Small intestine (tissue), 7 donors: Measurements from ENCODE around the gene BZW2. TPM values are rescaled to one million over a fixed set of nuclear protein-coding genes. Genes with fewer than 3 reads are reported as not detected.

Source experiments
- DNase-seq, 2 donors: peaks; one replicate each; pipeline versions ENCODE4 v3.0.0 to v3.0.0-alpha.2; 2013
- FAIRE-seq: peaks from 2 replicates; lab custom pipeline; 2012; peaks lifted over from hg19 to GRCh38; lab: Jason Lieb, UNC
- H3K27ac ChIP-seq, 3 donors: one replicate each; pipeline ENCODE4 v1.5.1; 2013; ENCODE audit warnings: low read length in 2 of 3, mild to moderate bottlenecking in 2 of 3, control low read depth in 1 of 3, inconsistent platforms in 1 of 3, low read depth in 1 of 3, moderate library complexity in 1 of 3
- H3K27me3 ChIP-seq, 3 donors: one replicate each; pipeline ENCODE4 v1.6.1; 2013; ENCODE audit warnings: low read length in 3 of 3, inconsistent platforms in 1 of 3; ENCODE audit not compliant: control insufficient read depth in 3 of 3, insufficient read depth in 3 of 3
- H3K36me3 ChIP-seq, 3 donors: one replicate each; pipeline ENCODE4 v1.6.1; 2013; ENCODE audit warnings: low read length in 3 of 3, inconsistent platforms in 1 of 3, low read depth in 1 of 3, mild to moderate bottlenecking in 1 of 3, moderate library complexity in 1 of 3; ENCODE audit not compliant: control insufficient read depth in 3 of 3, insufficient read depth in 2 of 3
- H3K4me1 ChIP-seq, 3 donors: one replicate each; pipeline ENCODE4 v1.6.1; 2013; ENCODE audit warnings: low read length in 2 of 3, inconsistent platforms in 1 of 3, low read depth in 1 of 3, mild to moderate bottlenecking in 1 of 3, moderate library complexity in 1 of 3; ENCODE audit not compliant: control insufficient read depth in 3 of 3, insufficient read depth in 2 of 3
- H3K4me3 ChIP-seq, 3 donors: one replicate each; pipeline ENCODE4 v1.5.1; 2013; ENCODE audit warnings: low read length in 3 of 3, control low read depth in 1 of 3, inconsistent platforms in 1 of 3, low read depth in 1 of 3, mild to moderate bottlenecking in 1 of 3, moderate library complexity in 1 of 3
- H3K9me3 ChIP-seq, 2 donors: one replicate each; pipeline ENCODE4 v1.6.1; 2013; ENCODE audit warnings: low read depth in 1 of 2, low read length in 1 of 2; ENCODE audit not compliant: control insufficient read depth in 2 of 2, insufficient read depth in 1 of 2
- WGBS, 3 donors: extraction: QIAGEN DNeasy Blood & Tissue Kit; methylation state at CpG; one replicate each; pipeline ENCODE4 v1.1.7; 2013; 5-methylcytosine and 5-hydroxymethylcytosine counted together
- polyA plus RNA-seq, 4 donors: library from polyadenylated mRNA; stranded (reverse) in 3 of 4; unstranded in 1 of 4; fragments of 200-250 nt in 3 of 4; fragments of 120-200 nt in 1 of 4; gene quantifications; one replicate each; pipeline versions ENCODE4 v1.2.1 to v1.2.3, GENCODE V29; 2013
- donor health status: healthy with polysubstance abuse.
- donor health status: control.
- donor health status: control.
- donor health status: Bipolar disorder and iron deficiency.
- donor health status: healthy.

BZW2 gene
- polyA plus RNA-seq, 4 donors = 21.9 to 68.1 (median 45.6) TPM

DNA sequence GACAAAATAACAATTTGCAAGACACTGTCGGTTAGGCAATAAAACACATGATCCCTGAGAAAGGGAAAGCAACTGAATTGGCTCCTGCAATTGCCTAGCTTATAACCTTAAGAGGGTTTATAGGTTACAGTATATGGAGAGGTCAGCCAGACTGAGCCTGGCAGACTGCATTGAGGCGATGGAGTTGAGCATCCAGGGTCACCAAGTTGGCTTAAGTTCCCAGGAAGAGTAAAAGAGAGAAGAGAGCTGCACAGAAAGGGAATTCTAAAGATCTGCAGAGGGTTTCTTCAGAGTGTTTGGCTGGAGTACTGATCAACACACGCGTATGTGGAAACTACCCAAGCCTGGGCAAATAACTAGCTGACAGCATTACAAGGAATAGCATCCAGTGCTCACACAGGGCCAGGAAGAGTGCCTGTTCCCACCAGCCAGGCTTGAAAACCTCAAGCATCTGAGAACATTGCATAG is 11.7 kb upstream of the BZW2 start:
- Histone ChIP-seq H3K27me3 (no peaks in the 10 kb centered on the region), H3K4me1 (peaks cover 3 to 11% (median 6%) of the 10 kb centered on the region in 3 donors), H3K9me3 (no peaks in the 10 kb centered on the region), H3K27ac (peak overlapping the region in 1 of 3 donors; percentile 61), H3K36me3 (peaks cover 2 to 5% (median 4%) of the 10 kb centered on the region in 3 donors), H3K4me3 (no peak overlapping the region)
- no peak for FAIRE-seq
- peak; percentile 34 to 54 for DNase-seq
- 37 to 46% (median 40%) methylated on average over 4 of the region's 4 CpGs for WGBS, 3 donors

DNA sequence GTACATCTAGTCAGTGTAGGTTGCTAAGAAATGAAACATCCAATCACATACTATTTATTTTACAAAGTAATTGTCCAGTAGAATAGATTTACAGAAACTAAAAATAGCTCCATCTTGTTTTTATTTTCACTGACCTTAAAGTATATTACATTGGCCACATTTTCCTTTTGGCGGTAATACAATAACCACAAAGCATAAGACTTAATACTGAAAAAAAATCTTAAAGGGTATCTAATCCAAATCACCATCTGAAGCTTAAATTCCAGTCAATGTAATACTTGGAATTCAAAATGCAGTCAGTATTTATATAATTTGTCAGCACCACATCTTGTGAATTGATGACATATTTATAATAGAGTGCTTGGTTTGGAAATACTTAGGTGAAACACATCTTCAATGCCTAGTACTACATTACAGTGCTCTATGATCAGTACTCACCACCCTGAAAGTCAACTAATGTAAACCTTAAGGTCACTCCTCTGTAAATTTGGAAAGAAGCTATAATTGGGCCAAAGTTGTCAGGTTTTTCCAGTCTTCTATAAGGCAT is 9.4 kb upstream of the BZW2 start:
- Histone ChIP-seq H3K27me3 (no peaks in the 10 kb centered on the region), H3K4me3 (no peak overlapping the region), H3K36me3 (peaks cover 2 to 9% (median 4%) of the 10 kb centered on the region in 3 donors), H3K9me3 (no peaks in the 10 kb centered on the region), H3K27ac (no peak overlapping the region), H3K4me1 (peaks cover 3 to 11% (median 6%) of the 10 kb centered on the region in 3 donors)
- DNase-seq (no peak), FAIRE-seq (no peak)
- whole genome bisulfite sequencing, 3 donors = 66 to 93% (median 92%) methylated on average over 1 of the region's 1 CpG

DNA sequence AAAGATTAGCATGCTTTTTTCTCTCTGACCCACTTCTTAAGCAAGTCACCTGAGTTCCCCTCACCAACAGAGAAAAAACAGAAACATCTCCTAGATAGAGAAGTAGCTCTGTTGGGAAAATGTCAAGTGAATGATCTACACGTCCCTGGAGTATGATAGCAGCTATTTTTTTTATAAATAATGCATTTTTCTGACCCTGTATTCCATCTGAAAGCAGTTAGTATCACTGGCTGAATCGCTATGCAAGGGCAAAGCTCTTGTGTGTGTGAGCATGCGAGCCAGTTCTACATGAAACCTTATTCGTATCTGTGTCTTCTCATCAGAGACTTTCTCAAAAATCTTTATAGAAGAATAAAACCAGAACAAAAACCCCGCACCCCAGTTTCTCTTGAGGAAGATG is 8.6 kb upstream of the BZW2 start:
- Histone ChIP-seq H3K4me3 (no peak overlapping the region), H3K9me3 (no peaks in the 10 kb centered on the region), H3K27me3 (no peaks in the 10 kb centered on the region), H3K27ac (no peak overlapping the region), H3K36me3 (peaks cover 2 to 9% (median 4%) of the 10 kb centered on the region in 3 donors), H3K4me1 (peaks cover 3 to 11% (median 6%) of the 10 kb centered on the region in 3 donors)
- no peak for FAIRE-seq
- DNase-seq = no peak
- WGBS, 3 donors = 73 to 89% (median 87%) methylated on average over 5 of the region's 5 CpGs

DNA sequence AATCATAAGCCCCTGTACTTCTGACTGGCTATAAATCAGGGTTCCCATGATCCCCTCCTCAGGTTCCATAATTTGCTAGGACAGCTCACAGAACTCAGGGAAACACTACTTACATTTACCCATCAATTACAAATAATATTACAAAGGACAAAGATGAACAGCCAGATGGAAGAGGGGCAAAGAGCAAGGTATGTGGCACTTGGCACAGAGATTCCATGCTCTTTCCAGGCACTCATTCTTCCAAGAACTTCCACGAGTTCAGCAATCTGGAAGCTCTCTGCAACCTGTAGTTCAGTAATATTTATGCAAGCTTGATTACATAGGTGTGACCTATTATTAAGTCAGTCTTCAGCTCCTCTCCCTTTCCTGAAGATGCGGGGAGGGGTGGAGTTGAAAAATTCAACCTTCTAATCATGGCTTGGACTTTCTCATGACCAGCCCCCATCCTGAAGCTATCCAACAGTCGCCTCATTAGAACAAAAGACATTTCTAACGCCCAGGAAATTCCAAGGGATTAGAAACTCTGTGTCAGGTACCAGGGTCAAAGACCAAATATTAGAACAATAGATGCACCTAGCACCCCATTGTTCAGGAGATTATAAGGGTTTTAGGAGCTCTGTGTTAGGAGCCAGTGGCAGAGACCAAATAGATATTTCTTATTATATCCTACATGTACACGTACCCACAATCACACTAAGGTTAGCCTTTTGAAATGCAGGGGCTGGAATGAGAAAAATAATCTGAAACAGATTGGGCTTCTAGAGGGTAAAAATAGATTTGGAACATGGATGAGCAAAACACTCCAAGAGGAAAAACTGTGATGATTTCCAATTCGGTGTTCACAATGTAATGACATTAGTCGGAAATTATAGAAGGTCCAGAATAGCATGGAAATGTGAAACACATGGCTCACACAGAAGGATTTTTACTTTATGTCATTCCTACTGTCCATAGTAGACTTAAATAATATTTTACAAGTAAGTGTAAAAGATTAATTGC is 7.4 kb upstream of the BZW2 start:
- Histone ChIP-seq H3K9me3 (no peaks in the 10 kb centered on the region), H3K4me1 (peaks cover 4 to 11% (median 10%) of the 10 kb centered on the region in 3 donors), H3K27me3 (no peaks in the 10 kb centered on the region), H3K4me3 (no peak overlapping the region), H3K36me3 (peaks cover 0 to 9% (median 4%) of the 10 kb centered on the region in 3 donors), H3K27ac (peak overlapping the region in 1 of 3 donors; percentile 5)
- DNase-seq (peak in 1 of 2 donors; percentile 59), FAIRE-seq (no peak)
- WGBS, 3 donors = 46 to 66% (median 61%) methylated on average over 7 of the region's 7 CpGs

DNA sequence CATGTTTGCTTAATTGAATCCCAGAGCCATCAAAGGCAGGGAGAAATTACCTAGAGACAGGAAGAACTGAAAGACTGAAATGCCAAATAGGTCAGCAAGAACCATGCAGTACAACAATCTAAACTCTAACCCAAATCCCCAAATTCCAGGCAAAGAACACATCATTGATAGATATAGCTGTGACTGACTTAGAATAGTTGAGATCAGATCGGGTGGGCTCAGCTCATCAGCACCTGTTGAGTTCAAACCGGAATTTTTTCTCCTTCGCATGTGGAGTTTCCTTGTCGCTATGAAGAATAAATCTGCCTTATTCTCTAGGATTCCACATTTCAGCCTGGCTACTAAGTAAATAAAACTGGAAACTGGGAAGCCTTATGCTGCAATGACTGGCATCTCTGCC is 1.8 kb upstream of the BZW2 start:
- no peak for DNase-seq
- H3K36me3 ChIP-seq = peaks cover 0 to 6% (median 0%) of the 10 kb centered on the region in 3 donors
- no peaks in the 10 kb centered on the region for H3K27me3 ChIP-seq
- 28 to 44% (median 39%) methylated on average over 4 of the region's 4 CpGs for WGBS, 3 donors
- H3K4me1 ChIP-seq = peaks cover 3 to 19% (median 13%) of the 10 kb centered on the region in 3 donors
- H3K27ac ChIP-seq = peak overlapping the region in 2 of 3 donors; percentile 74 to 92
- no peaks in the 10 kb centered on the region for H3K9me3 ChIP-seq
- no peak for FAIRE-seq
- H3K4me3 ChIP-seq = peak overlapping the region; percentile 65 to 89 (median 87)

DNA sequence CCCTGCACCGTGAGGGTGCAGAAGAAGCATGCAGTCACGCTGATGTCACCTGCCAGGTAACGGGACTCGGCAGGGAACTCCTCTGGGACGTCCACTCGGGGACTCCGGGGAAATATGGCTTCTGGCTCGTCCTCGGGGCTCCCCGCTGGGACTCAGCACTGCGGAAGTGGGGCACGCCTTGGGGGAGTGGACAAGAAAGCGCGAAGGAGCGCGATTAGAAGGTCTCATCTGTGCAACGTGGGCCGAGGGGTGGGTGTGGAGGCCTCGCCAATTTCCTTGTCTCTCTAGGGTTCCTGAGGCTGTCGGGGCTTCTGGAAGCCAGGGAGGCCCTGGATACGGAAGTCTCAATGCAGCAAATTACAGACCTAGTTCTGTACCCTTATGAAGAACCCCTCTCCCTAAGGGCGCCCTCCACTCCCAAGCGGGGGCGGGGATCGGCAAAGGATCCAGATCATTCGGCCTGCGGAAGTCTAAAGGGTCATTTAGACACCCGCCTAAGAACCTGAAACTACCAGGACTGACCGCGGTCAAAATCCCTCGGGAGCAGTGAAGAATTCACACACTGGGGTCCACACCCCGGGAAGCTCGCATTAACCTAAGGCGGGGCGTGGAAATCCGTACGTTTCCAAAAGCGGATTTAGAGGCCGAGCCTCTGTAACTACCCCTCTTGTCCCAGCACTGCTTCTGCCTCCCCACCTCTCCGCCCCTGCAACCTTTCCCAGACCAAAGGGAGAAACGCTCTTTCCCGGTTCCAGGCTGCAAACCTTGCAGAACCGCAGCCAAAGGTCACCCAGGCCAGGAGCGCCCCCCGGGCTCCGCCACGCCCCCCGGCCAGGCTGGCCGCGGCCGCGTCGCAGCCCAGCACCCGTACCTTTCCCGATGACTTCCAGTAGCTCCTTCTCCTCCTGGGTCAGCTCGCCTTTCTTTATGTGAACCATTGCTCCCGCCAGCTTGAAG is 1.1 kb upstream of the BZW2 start:
- no peaks in the 10 kb centered on the region for H3K27me3 ChIP-seq
- peak; percentile 61 to 80 for DNase-seq
- H3K4me3 ChIP-seq = peak overlapping the region; percentile 65 to 89 (median 87)
- H3K4me1 ChIP-seq = peaks cover 5 to 19% (median 13%) of the 10 kb centered on the region in 3 donors
- peak overlapping the region; percentile 74 to 94 (median 92) for H3K27ac ChIP-seq
- 0 to 1% (median 0%) methylated on average over 56 to 57 of the region's 57 CpGs for WGBS, 3 donors
- FAIRE-seq = no peak
- H3K36me3 ChIP-seq = peaks cover 0 to 6% (median 0%) of the 10 kb centered on the region in 3 donors
- no peaks in the 10 kb centered on the region for H3K9me3 ChIP-seq

DNA sequence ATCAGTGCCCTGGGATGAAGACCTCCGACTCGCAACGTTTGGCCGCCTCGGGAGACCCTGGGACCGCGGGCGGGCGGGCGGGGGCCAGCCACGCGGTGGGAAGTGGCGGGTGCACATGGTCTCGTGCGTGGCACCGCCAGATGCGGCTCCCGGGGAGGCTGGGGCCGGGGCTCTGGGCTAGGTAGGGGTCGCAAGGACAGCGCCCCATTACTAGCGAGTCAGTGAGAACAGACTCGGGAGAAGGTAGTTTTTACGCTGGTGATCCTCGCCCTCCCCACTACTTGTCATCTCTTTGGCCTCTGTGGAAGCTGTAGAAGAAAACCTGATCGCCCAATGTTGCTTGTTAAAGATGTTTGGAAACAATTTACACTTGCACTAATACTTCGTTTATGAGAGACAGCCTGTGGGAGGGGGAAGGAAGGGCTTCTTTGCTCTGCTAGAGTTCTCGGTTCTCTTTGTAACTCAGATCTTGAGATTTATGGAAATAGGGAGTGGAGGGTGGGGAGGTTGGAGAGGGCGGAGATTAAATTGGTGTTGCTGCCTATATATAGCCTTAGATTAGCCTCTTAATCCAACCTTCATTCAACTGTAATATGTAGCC is 591 bp downstream of the BZW2 start:
- Histone ChIP-seq H3K9me3 (no peaks in the 10 kb centered on the region), H3K36me3 (no peaks in the 10 kb centered on the region), H3K4me1 (peaks cover 5 to 19% (median 13%) of the 10 kb centered on the region in 3 donors), H3K4me3 (peak overlapping the region; percentile 83 to 99 (median 95)), H3K27ac (peak overlapping the region in 2 of 3 donors; percentile 85 to 94), H3K27me3 (no peaks in the 10 kb centered on the region)
- FAIRE-seq (no peak), DNase-seq (peak; percentile 41 to 59)
- WGBS, 3 donors = 0% methylated on average over 27 to 29 of the region's 29 CpGs
